Measurements from ENCODE around the gene GPATCH3.
"Not testable (repeated sequence)": the region's sequence is repeated elsewhere in the genome, so short reads cannot be mapped to it uniquely, and the experiment has no call there.

GPATCH3 gene

GRCh38 chr1:26851106-26851684, 49.1 kb downstream of the GPATCH3 start:
- in situ Hi-C loops (cut with HindIII; ENCODE audit: low pct_ligation_motif_present, low sequenced_read_pairs) = no loop called here
- Histone ChIP-seq H3K27ac (no peak overlapping the region), H3K36me3 (replicated peaks) (peaks cover 47% of the 10 kb centered on the region), H3K4me3 (ENCODE audit: low read depth, low read length) (no peak overlapping the region), H3K27me3 (replicated peaks) (no peaks in the 10 kb centered on the region)
- TF ChIP-seq, protein P1, sequence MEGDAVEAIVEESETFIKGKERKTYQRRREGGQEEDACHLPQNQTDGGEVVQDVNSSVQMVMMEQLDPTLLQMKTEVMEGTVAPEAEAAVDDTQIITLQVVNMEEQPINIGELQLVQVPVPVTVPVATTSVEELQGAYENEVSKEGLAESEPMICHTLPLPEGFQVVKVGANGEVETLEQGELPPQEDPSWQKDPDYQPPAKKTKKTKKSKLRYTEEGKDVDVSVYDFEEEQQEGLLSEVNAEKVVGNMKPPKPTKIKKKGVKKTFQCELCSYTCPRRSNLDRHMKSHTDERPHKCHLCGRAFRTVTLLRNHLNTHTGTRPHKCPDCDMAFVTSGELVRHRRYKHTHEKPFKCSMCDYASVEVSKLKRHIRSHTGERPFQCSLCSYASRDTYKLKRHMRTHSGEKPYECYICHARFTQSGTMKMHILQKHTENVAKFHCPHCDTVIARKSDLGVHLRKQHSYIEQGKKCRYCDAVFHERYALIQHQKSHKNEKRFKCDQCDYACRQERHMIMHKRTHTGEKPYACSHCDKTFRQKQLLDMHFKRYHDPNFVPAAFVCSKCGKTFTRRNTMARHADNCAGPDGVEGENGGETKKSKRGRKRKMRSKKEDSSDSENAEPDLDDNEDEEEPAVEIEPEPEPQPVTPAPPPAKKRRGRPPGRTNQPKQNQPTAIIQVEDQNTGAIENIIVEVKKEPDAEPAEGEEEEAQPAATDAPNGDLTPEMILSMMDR (IDR thresholded peaks at IDR 0.05; ENCODE audit: low read depth, low read length, missing control alignments) = peak; percentile 39
- no peak for DNase-seq

GRCh38 chr1:26848941-26849774, 51.1 kb downstream of the GPATCH3 start:
- DNase-seq = peak; percentile 63
- in situ Hi-C loops (cut with HindIII; ENCODE audit: low pct_ligation_motif_present, low sequenced_read_pairs) = no loop called here
- no peak overlapping the region for H3K4me3 ChIP-seq (ENCODE audit: low read depth, low read length)
- peaks cover 39% of the 10 kb centered on the region for H3K36me3 ChIP-seq (replicated peaks)
- peak overlapping the region; percentile 58 for H3K27ac ChIP-seq
- TF ChIP-seq, protein P1 (IDR thresholded peaks at IDR 0.05; ENCODE audit: low read depth, low read length, missing control alignments) = no peak
- H3K27me3 ChIP-seq (replicated peaks) = no peaks in the 10 kb centered on the region

GRCh38 chr1:26848499-26848898, 51.8 kb downstream of the GPATCH3 start:
- Histone ChIP-seq H3K36me3 (replicated peaks) (peaks cover 36% of the 10 kb centered on the region), H3K27ac (peak overlapping the region; percentile 58), H3K4me3 (ENCODE audit: low read depth, low read length) (no peak overlapping the region), H3K27me3 (replicated peaks) (no peaks in the 10 kb centered on the region)
- in situ Hi-C loops (cut with HindIII; ENCODE audit: low pct_ligation_motif_present, low sequenced_read_pairs) = no loop called here
- TF ChIP-seq, protein P1 (IDR thresholded peaks at IDR 0.05; ENCODE audit: low read depth, low read length, missing control alignments) = no peak
- no peak for DNase-seq

DNA sequence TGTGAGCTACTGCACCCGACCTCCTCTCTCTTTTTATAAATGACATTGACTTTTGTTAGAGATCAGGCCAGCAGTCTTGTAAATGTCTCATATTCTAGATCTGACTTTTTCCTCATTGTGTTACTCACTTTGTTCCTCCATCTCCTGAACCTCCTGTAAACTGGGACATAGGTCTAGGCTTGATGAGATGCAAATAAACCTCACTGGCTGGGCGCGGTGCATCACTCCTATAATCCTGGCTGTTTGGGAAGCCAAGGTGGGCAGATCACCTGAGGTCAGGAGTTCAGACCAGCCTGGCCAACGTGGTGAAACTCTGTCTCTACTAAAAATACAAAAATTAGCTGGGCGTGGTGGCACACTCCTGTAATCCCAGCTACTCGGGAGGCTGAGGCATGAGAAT, 52.4 kb downstream of the GPATCH3 start:
- DNase-seq; H3K27ac ChIP-seq; in situ Hi-C loops (cut with HindIII; ENCODE audit: low pct_ligation_motif_present, low sequenced_read_pairs); H3K4me3 ChIP-seq (ENCODE audit: low read depth, low read length); H3K27me3 ChIP-seq (replicated peaks): not testable (repeated sequence)
- peaks cover 36% of the 10 kb centered on the region for H3K36me3 ChIP-seq (replicated peaks)

DNA sequence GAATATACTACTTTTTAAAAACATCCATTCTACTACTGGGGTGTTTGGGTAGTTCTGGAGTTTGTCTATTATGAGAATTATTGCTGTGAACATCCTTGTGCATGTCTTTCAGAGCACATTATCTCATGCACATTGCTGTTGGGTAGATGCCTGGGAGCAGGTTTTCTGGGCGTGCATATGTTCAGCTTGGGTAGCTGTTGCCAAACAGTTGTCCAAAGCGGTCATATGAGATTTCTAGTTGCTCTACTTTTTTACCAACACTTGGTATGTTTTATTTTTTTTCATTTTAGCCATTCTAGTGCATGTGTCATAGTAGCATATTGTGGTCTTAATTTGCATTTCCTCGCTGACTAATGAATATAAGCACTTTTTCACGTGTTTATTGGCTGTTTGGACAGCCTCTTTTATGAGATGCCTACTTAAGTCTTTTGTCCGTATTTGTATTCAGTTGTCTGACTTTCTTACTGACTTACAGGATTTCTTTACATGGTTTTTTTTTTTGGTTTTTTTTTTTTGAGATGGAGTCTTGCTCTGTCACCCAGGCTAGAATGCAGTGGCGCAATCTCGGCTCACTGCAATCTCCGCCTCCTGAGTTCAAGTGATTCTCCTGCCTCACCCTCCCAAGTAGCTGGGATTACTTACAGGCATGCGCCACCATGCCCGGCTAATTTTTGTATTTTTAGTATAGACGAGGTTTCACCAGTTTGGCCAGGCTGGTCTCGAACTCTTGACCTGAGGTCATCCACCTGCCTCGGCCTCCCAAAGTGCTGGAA, 55.7 kb downstream of the GPATCH3 start:
- in situ Hi-C loops (cut with HindIII; ENCODE audit: low pct_ligation_motif_present, low sequenced_read_pairs) = no loop called here
- peaks cover 28% of the 10 kb centered on the region for H3K36me3 ChIP-seq (replicated peaks)
- TF ChIP-seq, protein P1 (IDR thresholded peaks at IDR 0.05; ENCODE audit: low read depth, low read length, missing control alignments) = no peak
- no peak overlapping the region for H3K27ac ChIP-seq
- H3K4me3 ChIP-seq (ENCODE audit: low read depth, low read length) = no peak overlapping the region
- no peak for DNase-seq
- H3K27me3 ChIP-seq (replicated peaks) = no peaks in the 10 kb centered on the region

All from brain microvascular endothelial cell (primary cell).